EH (cell line): ENCODE results near the gene IL31.
A peak's percentile ranks its signal among the peaks of the same experiment; 100 is the strongest.

Experiments
- DNase-seq: peaks from one replicate; pipeline ENCODE4 v3.0.0-alpha.2; 2015; ENCODE audit warnings: low read depth

IL31 gene

GRCh38 chr12:122190842-122191668 is 17.0 kb upstream of the IL31 start:
- peak; percentile 62 for DNase-seq

GRCh38 chr12:122189626-122190475 is 15.8 kb upstream of the IL31 start:
- DNase-seq = no peak

GRCh38 chr12:122187466-122187865 is 13.4 kb upstream of the IL31 start:
- no peak for DNase-seq

- DNase-seq = no peak
Observed at GRCh38 chr12:122185494-122186082, 11.6 kb upstream of the IL31 start.

- no peak for DNase-seq
Observed at GRCh38 chr12:122185079-122185478, 11.1 kb upstream of the IL31 start.

GRCh38 chr12:122184517-122184916 is 10.5 kb upstream of the IL31 start:
- DNase-seq = no peak

- DNase-seq = no peak
Observed at GRCh38 chr12:122183588-122183940, 9.5 kb upstream of the IL31 start.

- peak; percentile 40 for DNase-seq
Observed at GRCh38 chr12:122182887-122183587, 9.0 kb upstream of the IL31 start, which contains the start of gene LRRC43. TSS of gene LRRC43 (plus strand) at chr12:122183123. CDS start at chr12:122183145, 22 bp downstream.

GRCh38 chr12:122176473-122176872 is 2.5 kb upstream of the IL31 start:
- peak; percentile 13 for DNase-seq

GRCh38 chr12:122172262-122172939 is 1.6 kb downstream of the IL31 start:
- no peak for DNase-seq

GRCh38 chr12:122171399-122171798 is 2.6 kb downstream of the IL31 start:
- no peak for DNase-seq

GRCh38 chr12:122168492-122168891 is 5.5 kb downstream of the IL31 start:
- DNase-seq = no peak

GRCh38 chr12:122167356-122167925 is 6.6 kb downstream of the IL31 start:
- DNase-seq = no peak

GRCh38 chr12:122166422-122167349 is 7.3 kb downstream of the IL31 start:
- DNase-seq = no peak

GRCh38 chr12:122162976-122163375 is 11.0 kb downstream of the IL31 start:
- DNase-seq = no peak

- no peak for DNase-seq
Observed at GRCh38 chr12:122161682-122162081, 12.3 kb downstream of the IL31 start.

- no peak for DNase-seq
Observed at GRCh38 chr12:122160761-122161160, 13.3 kb downstream of the IL31 start.

- no peak for DNase-seq
Observed at GRCh38 chr12:122159882-122160281, 14.1 kb downstream of the IL31 start.

GRCh38 chr12:122158700-122159285 is 15.2 kb downstream of the IL31 start:
- no peak for DNase-seq

- DNase-seq = no peak
Observed at GRCh38 chr12:122155705-122156104, 18.3 kb downstream of the IL31 start.
